K562 (cell line): ENCODE results near the gene CATSPER4. TPM values are rescaled to one million over a fixed set of nuclear protein-coding genes. Genes with fewer than 3 reads are reported as not detected.
A peak's percentile ranks its signal among the peaks of the same experiment; 100 is the strongest.

Experiments used
- ATAC-seq: fragments of 200-7000 bp; cut with Tn5 transposase; 3 replicates; pipeline ENCODE4 v1.9.1; 2020; ENCODE audit warnings: moderate library complexity
- BruUV-seq: library from RNA; stranded (reverse); fragments of 400-500 nt; replicated peaks from 2 replicates; lab custom pipeline; 2021; lab: Mats Ljungman, UMichigan
- CTCF ChIA-PET: fragments of 300-600 bp; formaldehyde crosslinking; extraction: SDS; loops from one replicate; lab custom pipeline; 2021; ENCODE audit warnings: low intra/inter-chr PET ratio; lab: Yijun Ruan, JAX
- POLR2A ChIA-PET: fragments of 300-600, 350-650 bp; sonication (Branson Sonifier 250); formaldehyde crosslinking; extraction: SDS; loops from one replicate; lab custom pipeline; 2021; ENCODE audit warnings: antibody characterized with exemption, inconsistent platforms; lab: Yijun Ruan, JAX
- DNase-seq, 4 experiments: peaks; one replicate each; pipeline versions ENCODE4 v3.0.0 to v3.0.0-alpha.2; 2011 to 2018; ENCODE audit warnings: low spot score in 3 of 4, mixed read lengths in 3 of 4; ENCODE audit errors: extremely low read depth in 1 of 4
- FAIRE-seq: peaks from 2 replicates; lab custom pipeline; 2011; peaks lifted over from hg19 to GRCh38; lab: Jason Lieb, UNC
- H2AFZ ChIP-seq: 2 replicates; pipeline ENCODE4 v1.6.0; 2011; ENCODE audit warnings: low read depth, low read length, control low read depth, inconsistent platforms
- H3K27ac ChIP-seq: fragments of 200-600 bp; 3 replicates; pipeline ENCODE4 v1.8.0; 2011; ENCODE audit warnings: low read depth, mild to moderate bottlenecking, control low read depth, inconsistent platforms, low read length, moderate library complexity, mixed read lengths; ENCODE audit errors: extremely low read depth
- H3K27me3 ChIP-seq, 2 experiments: fragments of 300-600 bp in 1 of 2; 2 replicates in 1 of 2; 3 replicates in 1 of 2; pipeline versions ENCODE4 v1.6.0 to v1.8.0; 2011; ENCODE audit warnings: inconsistent platforms in 2 of 2, low read length in 2 of 2, mild to moderate bottlenecking in 1 of 2, mixed read lengths in 1 of 2, moderate library complexity in 1 of 2; ENCODE audit not compliant: control insufficient read depth in 2 of 2, insufficient read depth in 2 of 2
- H3K36me3 ChIP-seq: fragments of 300-600 bp; 3 replicates; pipeline ENCODE4 v1.8.0; 2011; ENCODE audit warnings: mild to moderate bottlenecking, low read length, inconsistent platforms; ENCODE audit not compliant: control insufficient read depth, insufficient read depth
- H3K4me1 ChIP-seq, 2 experiments: fragments of 200-600 bp in 1 of 2; replicated peaks in 1 of 2; 2 replicates in 1 of 2; 3 replicates in 1 of 2; pipeline versions ENCODE4 v1.5.1 to v1.8.0; 2011; ENCODE audit warnings: inconsistent platforms in 2 of 2, low read length in 2 of 2, mild to moderate bottlenecking in 1 of 2, mixed read lengths in 1 of 2, moderate library complexity in 1 of 2; ENCODE audit not compliant: control insufficient read depth in 2 of 2, insufficient read depth in 2 of 2
- H3K4me2 ChIP-seq: 2 replicates; pipeline ENCODE4 v1.6.1; 2011; ENCODE audit warnings: low read length, control low read depth, inconsistent platforms, mixed read lengths; ENCODE audit not compliant: insufficient read depth
- H3K4me3 ChIP-seq: fragments of 200-600 bp; sonication (generic), shearing (Covaris generic); 2 replicates; pipeline ENCODE4 v1.5.1; 2016; ENCODE audit warnings: control low read depth, inconsistent platforms
- H3K79me2 ChIP-seq: fragments of 200-600 bp; 3 replicates; pipeline ENCODE4 v1.8.0; 2011; ENCODE audit warnings: low read length, inconsistent platforms; ENCODE audit not compliant: control insufficient read depth, insufficient read depth
- H3K9ac ChIP-seq, 2 experiments: 2 replicates each; pipeline versions ENCODE4 v1.6.0 to v1.6.1; 2011; ENCODE audit warnings: low read depth in 2 of 2, low read length in 2 of 2, control low read depth in 1 of 2, inconsistent platforms in 1 of 2, mild to moderate bottlenecking in 1 of 2, mixed read lengths in 1 of 2; ENCODE audit not compliant: insufficient read depth in 1 of 2
- H3K9me1 ChIP-seq: one replicate; pipeline ENCODE4 v1.6.0; 2011; ENCODE audit warnings: inconsistent platforms, mild to moderate bottlenecking, low read length, moderate library complexity; ENCODE audit not compliant: control insufficient read depth, insufficient read depth
- H3K9me3 ChIP-seq: replicated peaks from 2 replicates; pipeline ENCODE4 v1.5.1; 2011; ENCODE audit warnings: low read depth, low read length, inconsistent platforms; ENCODE audit not compliant: control insufficient read depth, insufficient read depth
- H4K20me1 ChIP-seq: replicated peaks from 2 replicates; pipeline ENCODE4 v1.6.1; 2011; ENCODE audit warnings: low read length, inconsistent platforms, mixed read lengths; ENCODE audit not compliant: control insufficient read depth, insufficient read depth
- ATF4 ChIP-seq: fragments of 450-650 bp; formaldehyde crosslinking; IDR thresholded peaks from 2 replicates; pipeline ENCODE4 v1.4.0; 2022; ENCODE audit warnings: mild to moderate bottlenecking, moderate library complexity
- BRD9 ChIP-seq: fragments of 450-650 bp; IDR thresholded peaks from 2 replicates; pipeline ENCODE4 v1.6.1; 2018; ENCODE audit warnings: low read depth; ENCODE audit not compliant: partially characterized antibody
- COPS2 ChIP-seq: fragments of 450-650 bp; conservative IDR thresholded peaks from 2 replicates; pipeline ENCODE4 v1.6.1; 2016; ENCODE audit warnings: mild to moderate bottlenecking, moderate library complexity
- HNRNPH1 ChIP-seq: fragments of 200-400 bp; formaldehyde crosslinking; optimal IDR thresholded peaks from 2 replicates; pipeline ENCODE3; 2017; ENCODE audit warnings: low read depth, mild to moderate bottlenecking, low read length, moderate library complexity
- NBN ChIP-seq: fragments of 450-650 bp; IDR thresholded peaks from 2 replicates; pipeline ENCODE4 v1.6.1; 2016; ENCODE audit warnings: low read depth, mild to moderate bottlenecking
- NR1H2 ChIP-seq: sonication (generic); formaldehyde crosslinking; IDR thresholded peaks from 2 replicates; pipeline ENCODE4 v1.4.0; 2020; ENCODE audit warnings: mild to moderate bottlenecking, missing genetic modification reagents
- PREB ChIP-seq: sonication (generic); formaldehyde crosslinking; IDR thresholded peaks from 2 replicates; pipeline ENCODE4 v1.8.1; 2023; ENCODE audit warnings: mild to moderate bottlenecking, missing genetic modification reagents
- SMC3 ChIP-seq: conservative IDR thresholded peaks from 2 replicates; pipeline ENCODE4 v1.6.1; 2011; ENCODE audit warnings: low read depth, low read length, improper control_type of control experiment; ENCODE audit not compliant: insufficient read depth
- SREBF2 ChIP-seq: sonication (generic); formaldehyde crosslinking; IDR thresholded peaks from 2 replicates; pipeline ENCODE4 v1.4.0; 2020; ENCODE audit warnings: mild to moderate bottlenecking, missing genetic modification reagents
- STAG1 ChIP-seq: sonication (generic); formaldehyde crosslinking; IDR thresholded peaks from 2 replicates; pipeline ENCODE4 v1.5.0; 2020; ENCODE audit warnings: missing genetic modification reagents, borderline replicate concordance
- TOE1 ChIP-seq, 2 experiments: fragments of 450-650 bp in 1 of 2; sonication (generic) in 1 of 2; formaldehyde crosslinking in 1 of 2; IDR thresholded peaks; 2 replicates each; pipeline versions ENCODE4 v1.7.1 to v1.8.0; 2016 to 2022; ENCODE audit warnings: borderline replicate concordance in 2 of 2, mild to moderate bottlenecking in 2 of 2, antibody characterized with exemption in 1 of 2, inconsistent platforms in 1 of 2, low read depth in 1 of 2, missing genetic modification reagents in 1 of 2, moderate library complexity in 1 of 2
- ZEB2 ChIP-seq: fragments of 450-650 bp; IDR thresholded peaks from 2 replicates; pipeline ENCODE4 v1.6.1; 2016
- ZNF24 ChIP-seq: fragments of 450-650 bp; IDR thresholded peaks from 2 replicates; pipeline ENCODE4 v1.6.1; 2016
- ZNF253 ChIP-seq: fragments of 250-450 bp; sonication (Bioruptor Pico); conservative IDR thresholded peaks from 2 replicates; pipeline ENCODE4 v1.6.1; 2021; ENCODE audit warnings: mild to moderate bottlenecking
- ZNF584 ChIP-seq: fragments of 200-800 bp; sonication (Bioruptor generic); IDR thresholded peaks from 2 replicates; pipeline ENCODE4 v1.6.1; 2016; ENCODE audit warnings: low read depth, mild to moderate bottlenecking, missing genetic modification characterization, missing compliant biosample characterization
- WGBS: fragments of 100-300 bp; shearing (Covaris generic); methylation state at CpG from one replicate; pipeline ENCODE4 v1.1.6; 2016; ENCODE audit warnings: low coverage, mixed read lengths; ENCODE audit not compliant: insufficient coverage; ENCODE audit errors: missing lambda C conversion rate; 5-methylcytosine and 5-hydroxymethylcytosine counted together
- in situ Hi-C: fragments of 300-500 bp; cut with MboI; formaldehyde crosslinking; loops from 4 replicates; pipeline ENCODE4 v1.15.0; 2018; ENCODE audit warnings: inconsistent platforms, mixed read lengths
- intact Hi-C: fragments of 100-400 bp; cut with micrococcal nuclease; formaldehyde crosslinking; loops from 2 replicates; pipeline ENCODE4 v1.14.2; 2022
- polyA plus RNA-seq, 8 experiments: library from polyadenylated mRNA; depleted of rRNA in 4 of 8; stranded (reverse) in 5 of 8; unstranded in 3 of 8; fragments of >200 nt; fragmentation: Nextera tagmentation in 2 of 8; fragmentation: Illumina TruSeq in 1 of 8; extraction: Ambion mirVana in 2 of 8; extraction: Trizol in 1 of 8; gene quantifications; 2 replicates each; pipeline versions ENCODE4 v1.2.1 to v1.2.3, GENCODE V29; 2011 to 2014; ENCODE audit warnings: inconsistent platforms in 1 of 8, missing spikeins in 1 of 8
- total RNA-seq, 7 experiments: library from RNA; depleted of rRNA in 6 of 7; stranded (reverse); fragments of >200 nt in 6 of 7; fragmentation: Illumina TruSeq in 2 of 7; extraction: Trizol in 2 of 7; gene quantifications; 2 replicates each; pipeline versions ENCODE4 v1.2.1 to v1.2.3, GENCODE V29; 2011 to 2021; ENCODE audit warnings: low replicate concordance in 1 of 7
- TF ChIP-seq, protein P1 (sequence below): sonication (generic); formaldehyde crosslinking; IDR thresholded peaks from 2 replicates; pipeline ENCODE4 v1.8.0; 2022; ENCODE audit warnings: mild to moderate bottlenecking, missing genetic modification reagents

Gene CATSPER4
- total and polyA plus RNA-seq, 9 of the 15 experiments (the other 6 are each of a cell fraction or from before 2014, with no cell fraction given) = 0.04 to 0.13 TPM; not detected in 7

- Histone ChIP-seq H3K9me3 (no peaks in the 10 kb centered on the region), H3K4me1 (peaks cover 16 to 19% of the 10 kb centered on the region in 2 experiments; a peak in 4 of 5 replicates), H3K9ac (peak overlapping the region; percentile 6 to 72; a peak in 1 of 4 replicates), H3K4me3 (no peak overlapping the region), H4K20me1 (no peaks in the 10 kb centered on the region), H3K4me2 (peak overlapping the region; percentile 43; the same call in 1 of the 2 replicates), H3K27me3 (no peaks in the 10 kb centered on the region), H3K36me3 (no peaks in the 10 kb centered on the region), H2AFZ (peak overlapping the region; percentile 84), H3K79me2 (no peaks in the 10 kb centered on the region), H3K27ac (no peak overlapping the region), H3K9me1 (no peaks in the 10 kb centered on the region)
- WGBS = 22% methylated on average over 19 of the region's 19 CpGs
- intact Hi-C loops (loop anchor here (1.0 to 5.0 kb wide), 3 partner anchors 40 to 248 kb away; no protein-coding TSS in a partner anchor), in situ Hi-C loops (loop anchor here (5.0 kb wide), 3 partner anchors 38 to 248 kb away; no protein-coding TSS in a partner anchor)
- no TSS peak for BruUV-seq
- FAIRE-seq = peak; percentile 96
- ChIA-PET POLR2A (interaction anchor here (0.6 to 9.1 kb wide), 15 partner anchors 11 to 326 kb away, joined by 3 to 237 read pairs (median 5); partner anchors contain the start of gene FAM110D), CTCF (interaction anchor here (0.6 to 5.1 kb wide), 8 partner anchors 10 to 250 kb away, joined by 3 to 114 read pairs (median 4); no protein-coding TSS in a partner anchor)
- DNase-seq = peak; percentile 82 to 95 (median 85)
- ATAC-seq = peak; percentile 93
- peak; percentile 86 for TF ChIP-seq ZEB2
- no peak for TF ChIP-seq COPS2
- peak; percentile 75 for TF ChIP-seq BRD9
- TF ChIP-seq SMC3 = peak; percentile 97
- 0 out of 2 replicates have a peak, but pooled peaks have one; percentile 74 for TF ChIP-seq NR1H2 (CRISPR knock-in tag)
- 0 out of 2 replicates have a peak, but pooled peaks have one; percentile 20 for TF ChIP-seq ZNF24
- peak; percentile 65; the same call in 1 of the 2 replicates for TF ChIP-seq STAG1 (CRISPR knock-in tag)
- TF ChIP-seq ATF4 (CRISPR knock-in tag) = no peak
- TF ChIP-seq SREBF2 (CRISPR knock-in tag) = 0 out of 2 replicates have a peak, but pooled peaks have one; percentile 90
- TF ChIP-seq, protein P1, sequence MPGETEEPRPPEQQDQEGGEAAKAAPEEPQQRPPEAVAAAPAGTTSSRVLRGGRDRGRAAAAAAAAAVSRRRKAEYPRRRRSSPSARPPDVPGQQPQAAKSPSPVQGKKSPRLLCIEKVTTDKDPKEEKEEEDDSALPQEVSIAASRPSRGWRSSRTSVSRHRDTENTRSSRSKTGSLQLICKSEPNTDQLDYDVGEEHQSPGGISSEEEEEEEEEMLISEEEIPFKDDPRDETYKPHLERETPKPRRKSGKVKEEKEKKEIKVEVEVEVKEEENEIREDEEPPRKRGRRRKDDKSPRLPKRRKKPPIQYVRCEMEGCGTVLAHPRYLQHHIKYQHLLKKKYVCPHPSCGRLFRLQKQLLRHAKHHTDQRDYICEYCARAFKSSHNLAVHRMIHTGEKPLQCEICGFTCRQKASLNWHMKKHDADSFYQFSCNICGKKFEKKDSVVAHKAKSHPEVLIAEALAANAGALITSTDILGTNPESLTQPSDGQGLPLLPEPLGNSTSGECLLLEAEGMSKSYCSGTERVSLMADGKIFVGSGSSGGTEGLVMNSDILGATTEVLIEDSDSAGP (CRISPR knock-in tag) = no peak
- TF ChIP-seq PREB (CRISPR knock-in tag) = peak; percentile 99
- 0 out of 2 replicates have a peak, but pooled peaks have one; percentile 64 for TF ChIP-seq NBN
- no peak for TF ChIP-seq HNRNPH1
- TF ChIP-seq TOE1 (IDR thresholded peaks at IDR 0.05; ENCODE audit: borderline replicate concordance) = peak; percentile 30; the same call in 1 of the 2 replicates
- no peak for TF ChIP-seq TOE1 (CRISPR knock-in tag; IDR thresholded peaks at IDR 0.05; ENCODE audit: borderline replicate concordance, low read depth)
- TF ChIP-seq ZNF584 (CRISPR knock-in tag) = 0 out of 2 replicates have a peak, but pooled peaks have one; percentile 33
- TF ChIP-seq ZNF253 (CRISPR knock-in tag) = no peak
These were observed 45.1 kb upstream of the CATSPER4 start for GRCh38 chr1:26145041-26145959.
